Measurements from ENCODE around the gene CBX4.

The CBX4 gene

DNA sequence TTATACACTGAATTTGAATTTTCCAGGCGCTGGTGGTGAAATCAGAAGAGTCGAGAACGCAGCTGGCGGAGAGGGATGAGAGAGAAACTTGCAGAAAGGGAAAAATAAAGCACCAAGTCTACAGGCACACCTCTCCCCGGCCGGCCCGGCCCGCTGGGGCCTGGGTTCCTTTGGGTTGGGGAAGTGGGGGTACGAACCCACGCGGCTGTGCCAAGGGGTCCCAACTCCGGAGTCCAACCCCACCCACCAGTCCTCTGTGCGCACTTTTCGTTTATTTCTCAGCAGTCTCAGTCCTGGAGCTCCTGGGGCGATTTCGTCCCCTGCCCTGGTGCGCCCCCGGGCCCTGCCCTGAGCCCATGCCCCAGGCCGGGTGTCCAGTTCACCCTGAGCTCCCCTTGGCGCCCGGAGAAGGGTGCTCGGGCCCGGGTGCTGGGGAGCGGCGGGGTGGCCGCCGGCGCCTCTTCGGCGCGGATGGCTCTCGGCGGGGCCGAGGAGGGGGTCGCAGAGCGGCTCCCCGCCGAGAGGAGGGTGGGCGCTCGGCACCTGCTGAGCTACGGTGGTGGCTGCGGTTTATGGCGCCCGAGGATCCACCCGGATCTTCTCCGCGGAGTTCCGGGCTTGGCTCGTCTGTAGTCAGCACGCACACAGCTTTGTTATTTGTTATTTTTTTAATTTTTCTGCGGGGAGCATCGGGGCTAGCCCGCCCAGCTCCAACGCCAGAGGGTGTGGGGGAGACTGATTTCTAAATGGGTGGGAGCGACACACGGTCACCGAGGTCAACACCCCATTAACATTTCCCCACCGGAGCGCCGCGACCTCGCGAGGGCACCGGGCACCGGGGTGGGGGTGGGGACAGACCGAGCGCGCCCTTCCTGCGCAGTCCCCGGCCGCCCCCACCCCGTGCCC is 26.6 kb downstream of the CBX4 start:
- CTCF ChIA-PET = interaction anchor here (0.9 to 6.8 kb wide), 8 partner anchors 13 to 66 kb away, joined by 3 to 39 read pairs (median 6); partner anchors contain the start of genes CBX4 and CBX8
- peak overlapping the region; percentile 49 for H3K4me3 Mint-ChIP-seq
- DNase-seq = no peak
- H3K4me1 Mint-ChIP-seq = peaks cover 37% of the 10 kb centered on the region
- H3K27ac Mint-ChIP-seq = no peak overlapping the region
- H3K36me3 Mint-ChIP-seq = no peaks in the 10 kb centered on the region
- peaks cover 95% of the 10 kb centered on the region for H3K27me3 Mint-ChIP-seq
- H3K9me3 Mint-ChIP-seq = no peaks in the 10 kb centered on the region

DNA sequence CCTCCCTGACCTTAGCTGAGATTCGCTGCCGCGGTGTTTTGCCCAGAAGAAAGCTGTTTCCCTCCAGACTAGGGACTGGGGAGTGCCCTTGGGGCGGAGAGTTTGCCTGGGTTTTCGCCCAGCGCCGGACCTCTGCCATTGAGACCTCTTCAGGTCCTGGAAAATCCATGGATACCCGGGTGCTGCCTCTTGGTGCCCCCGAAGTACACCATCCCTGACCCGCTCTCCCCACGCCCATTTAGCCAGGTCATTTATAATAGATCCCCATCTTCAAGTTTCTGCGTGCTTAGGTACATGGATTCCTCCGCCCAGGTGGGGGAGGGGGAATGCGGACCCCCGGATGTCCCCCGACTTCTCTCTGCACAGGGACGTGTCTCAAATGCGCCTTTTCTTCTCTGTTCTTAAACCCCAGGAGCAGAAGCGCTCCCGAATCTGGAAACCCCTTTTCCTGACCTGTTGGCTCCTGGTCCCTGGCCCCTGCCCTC is 27.3 kb downstream of the CBX4 start:
- Mint-ChIP-seq H3K4me1 (peaks cover 37% of the 10 kb centered on the region), H3K36me3 (no peaks in the 10 kb centered on the region), H3K27ac (no peak overlapping the region), H3K27me3 (peaks cover 95% of the 10 kb centered on the region), H3K9me3 (no peaks in the 10 kb centered on the region), H3K4me3 (peak overlapping the region; percentile 27)
- CTCF ChIA-PET = interaction anchor here (0.9 to 6.8 kb wide), 9 partner anchors 13 to 113 kb away, joined by 3 to 39 read pairs (median 5); partner anchors contain the start of genes CBX4 and CBX8
- no peak for DNase-seq

DNA sequence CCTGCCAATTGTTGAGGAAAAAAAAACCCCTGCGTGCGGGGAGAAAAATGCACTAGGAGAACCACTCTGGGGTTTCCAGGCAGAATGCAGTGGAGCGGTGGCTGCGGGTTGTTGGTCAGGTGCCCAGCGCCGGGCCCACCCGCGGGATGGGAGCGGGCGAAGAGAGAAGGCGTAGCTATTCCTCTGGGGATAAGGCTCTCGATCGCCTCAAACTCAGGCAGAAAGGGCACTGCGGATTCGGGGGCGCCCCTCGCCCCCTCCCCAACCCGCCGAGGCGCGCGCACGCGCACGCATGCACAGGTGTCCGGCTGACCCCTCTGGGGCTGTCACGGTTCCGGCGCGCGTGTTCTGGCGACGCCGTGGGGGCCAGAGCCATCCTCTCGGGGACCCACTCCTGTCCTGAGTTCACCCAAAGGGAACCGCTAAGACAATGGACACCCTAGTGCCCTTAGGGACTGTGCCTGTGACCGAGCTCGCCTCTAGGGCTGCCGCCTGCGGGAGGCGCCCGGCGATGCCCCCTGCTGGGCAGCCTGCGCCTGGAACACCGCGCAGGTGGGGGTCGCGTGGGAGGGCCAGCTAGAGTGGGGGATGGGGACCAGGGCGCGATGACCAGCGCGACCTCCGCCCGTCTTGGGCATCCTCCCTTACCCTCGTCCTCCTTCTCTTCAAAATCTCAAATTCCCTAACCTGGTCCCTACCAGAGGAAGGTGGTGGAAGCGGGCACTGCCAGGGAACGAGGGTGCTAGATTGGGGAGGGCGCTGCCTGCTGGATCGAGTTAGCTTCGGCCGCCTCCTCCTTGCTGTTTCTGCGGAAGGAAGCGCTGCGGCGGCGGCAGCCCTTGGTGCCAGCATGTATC is 28.0 kb downstream of the CBX4 start:
- H3K4me3 Mint-ChIP-seq = peak overlapping the region; percentile 27
- CTCF ChIA-PET = interaction anchor here (1.0 to 6.8 kb wide), 10 partner anchors 8 to 114 kb away, joined by 3 to 39 read pairs (median 5); partner anchors contain the start of genes CBX4 and CBX8
- peaks cover 36% of the 10 kb centered on the region for H3K4me1 Mint-ChIP-seq
- H3K27me3 Mint-ChIP-seq = peaks cover 95% of the 10 kb centered on the region
- H3K9me3 Mint-ChIP-seq = no peaks in the 10 kb centered on the region
- no peak overlapping the region for H3K27ac Mint-ChIP-seq
- DNase-seq = peak; percentile 58
- H3K36me3 Mint-ChIP-seq = no peaks in the 10 kb centered on the region

DNA sequence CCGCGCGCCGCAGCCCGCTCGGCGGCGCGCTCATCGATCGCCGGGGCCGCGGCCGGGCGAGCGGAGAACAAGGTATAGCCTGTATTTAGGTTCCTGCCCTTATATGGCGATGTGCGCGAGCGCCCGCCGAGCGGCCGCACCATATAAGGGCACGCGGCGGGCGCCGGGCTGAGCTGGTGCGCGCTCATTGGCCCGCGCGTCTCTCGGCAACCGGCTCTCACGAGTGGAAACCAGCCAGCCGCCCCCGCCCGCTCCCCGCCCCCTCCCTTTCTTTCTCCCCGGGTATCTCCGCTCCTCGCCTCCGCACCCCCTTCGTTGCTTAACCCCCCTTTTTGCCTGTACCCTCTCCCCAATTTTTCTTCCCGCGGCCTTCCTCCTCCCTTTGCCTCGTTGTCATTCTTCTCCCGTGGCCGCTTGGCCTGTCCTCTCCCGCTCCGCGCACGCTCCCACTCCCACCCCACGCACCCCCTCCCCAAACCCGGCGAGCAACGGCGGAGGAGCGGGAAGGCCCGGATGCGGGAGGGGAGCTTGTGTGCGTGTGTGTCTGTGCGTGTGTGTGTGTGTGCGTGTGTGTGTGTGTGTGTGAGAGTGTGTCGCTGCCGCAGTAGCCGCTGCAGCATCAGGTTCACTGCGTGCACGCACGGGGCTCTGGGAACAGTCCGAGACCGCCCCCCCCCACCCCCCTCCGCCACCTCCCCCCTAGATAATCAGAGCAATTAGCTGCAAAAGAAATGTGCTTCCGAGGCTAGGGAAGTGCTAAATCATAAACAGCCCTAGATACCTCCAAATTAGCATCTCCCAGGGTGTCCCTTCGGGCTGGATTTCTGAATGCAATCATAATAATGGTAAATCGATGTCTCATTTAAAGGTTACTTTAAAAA is 28.9 kb downstream of the CBX4 start:
- DNase-seq = peak; percentile 87
- peaks cover 95% of the 10 kb centered on the region for H3K27me3 Mint-ChIP-seq
- peaks cover 39% of the 10 kb centered on the region for H3K4me1 Mint-ChIP-seq
- CTCF ChIA-PET = interaction anchor here (0.7 to 6.8 kb wide), 10 partner anchors 9 to 186 kb away, joined by 3 to 39 read pairs (median 4); partner anchors contain the start of genes CBX4 and CBX8
- H3K27ac Mint-ChIP-seq = peak overlapping the region; percentile 28
- no peaks in the 10 kb centered on the region for H3K36me3 Mint-ChIP-seq
- no peak overlapping the region for H3K4me3 Mint-ChIP-seq
- H3K9me3 Mint-ChIP-seq = no peaks in the 10 kb centered on the region

DNA sequence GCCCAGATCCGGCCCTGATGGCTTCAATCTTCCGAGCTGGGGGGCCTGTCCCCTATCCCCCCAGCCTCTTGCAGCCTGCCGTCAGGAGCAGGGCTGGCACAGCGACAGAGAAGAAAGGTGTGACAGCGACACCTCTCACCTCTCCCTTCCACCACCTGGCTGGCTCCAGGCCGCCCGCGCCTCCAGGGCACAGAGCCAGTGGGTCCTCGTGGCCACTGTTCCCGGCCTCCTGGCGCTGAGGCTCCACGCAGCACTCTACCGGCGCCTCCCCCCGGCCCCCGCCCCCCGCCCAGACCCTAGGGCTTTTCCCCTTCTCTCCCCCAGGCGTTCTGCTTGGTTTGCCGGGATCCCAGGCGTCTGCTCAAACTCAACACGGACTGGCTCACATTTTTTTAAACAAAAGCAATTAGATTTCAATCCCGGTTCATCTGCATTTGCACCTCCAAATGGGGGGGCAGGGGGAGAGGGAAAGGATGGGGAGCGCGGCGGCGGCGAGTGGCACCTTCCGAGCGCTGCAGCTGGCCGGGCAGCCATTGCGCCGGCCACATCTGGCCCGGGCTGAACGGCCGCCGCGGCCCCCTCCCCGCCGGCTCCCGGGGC is 29.6 kb downstream of the CBX4 start:
- DNase-seq = no peak
- H3K9me3 Mint-ChIP-seq = no peaks in the 10 kb centered on the region
- CTCF ChIA-PET = interaction anchor here (0.7 to 6.8 kb wide), 8 partner anchors 9 to 187 kb away, joined by 3 to 39 read pairs (median 8); partner anchors contain the start of genes CBX4 and CBX8
- H3K27ac Mint-ChIP-seq = no peak overlapping the region
- peaks cover 95% of the 10 kb centered on the region for H3K27me3 Mint-ChIP-seq
- no peaks in the 10 kb centered on the region for H3K36me3 Mint-ChIP-seq
- H3K4me1 Mint-ChIP-seq = peaks cover 47% of the 10 kb centered on the region
- H3K4me3 Mint-ChIP-seq = no peak overlapping the region

DNA sequence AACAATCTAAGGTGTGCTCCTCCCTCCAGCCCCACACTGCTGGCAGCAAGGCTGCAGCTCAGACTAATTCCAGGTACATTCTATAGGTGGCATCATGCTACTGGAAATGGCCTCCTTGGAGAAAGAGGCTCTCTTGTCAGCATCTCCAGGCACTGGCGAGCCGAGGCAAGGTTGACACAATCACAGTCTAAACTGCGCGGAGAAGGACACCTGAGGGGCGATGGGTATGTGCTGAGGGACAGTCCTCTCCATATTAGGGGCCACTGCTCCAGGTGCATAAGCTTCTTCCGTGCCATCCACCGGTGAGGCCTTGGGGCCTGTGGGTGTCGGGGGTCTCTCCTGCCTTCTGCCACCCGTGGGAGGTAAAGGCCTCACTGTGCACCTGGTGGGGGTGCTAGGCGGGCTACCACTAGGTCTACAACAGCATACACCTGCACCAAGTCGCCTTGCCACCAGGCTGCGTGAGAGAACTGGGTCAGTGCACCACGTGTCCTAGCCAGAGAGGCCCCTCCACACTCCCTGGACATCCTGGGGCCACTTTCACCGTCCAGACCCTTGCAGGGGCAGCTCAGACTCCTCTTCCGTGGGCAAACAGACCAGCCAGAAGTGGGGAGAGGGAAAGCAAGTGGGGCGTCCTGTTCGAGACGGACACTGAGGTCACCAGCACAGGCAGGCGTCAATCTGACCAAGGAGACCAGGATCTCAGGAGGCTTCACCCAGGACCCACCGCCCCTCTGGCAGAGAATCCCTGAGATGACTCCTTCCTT is 30.3 kb downstream of the CBX4 start:
- Mint-ChIP-seq H3K9me3 (no peaks in the 10 kb centered on the region), H3K27me3 (peaks cover 95% of the 10 kb centered on the region), H3K4me3 (no peak overlapping the region), H3K36me3 (peaks cover 3% of the 10 kb centered on the region), H3K4me1 (peaks cover 44% of the 10 kb centered on the region), H3K27ac (peak overlapping the region; percentile 33)
- DNase-seq = peak; percentile 57
- CTCF ChIA-PET = interaction anchor here (0.9 to 6.8 kb wide), 16 partner anchors 9 to 195 kb away, joined by 3 to 39 read pairs (median 8); partner anchors contain the start of gene CBX4

DNA sequence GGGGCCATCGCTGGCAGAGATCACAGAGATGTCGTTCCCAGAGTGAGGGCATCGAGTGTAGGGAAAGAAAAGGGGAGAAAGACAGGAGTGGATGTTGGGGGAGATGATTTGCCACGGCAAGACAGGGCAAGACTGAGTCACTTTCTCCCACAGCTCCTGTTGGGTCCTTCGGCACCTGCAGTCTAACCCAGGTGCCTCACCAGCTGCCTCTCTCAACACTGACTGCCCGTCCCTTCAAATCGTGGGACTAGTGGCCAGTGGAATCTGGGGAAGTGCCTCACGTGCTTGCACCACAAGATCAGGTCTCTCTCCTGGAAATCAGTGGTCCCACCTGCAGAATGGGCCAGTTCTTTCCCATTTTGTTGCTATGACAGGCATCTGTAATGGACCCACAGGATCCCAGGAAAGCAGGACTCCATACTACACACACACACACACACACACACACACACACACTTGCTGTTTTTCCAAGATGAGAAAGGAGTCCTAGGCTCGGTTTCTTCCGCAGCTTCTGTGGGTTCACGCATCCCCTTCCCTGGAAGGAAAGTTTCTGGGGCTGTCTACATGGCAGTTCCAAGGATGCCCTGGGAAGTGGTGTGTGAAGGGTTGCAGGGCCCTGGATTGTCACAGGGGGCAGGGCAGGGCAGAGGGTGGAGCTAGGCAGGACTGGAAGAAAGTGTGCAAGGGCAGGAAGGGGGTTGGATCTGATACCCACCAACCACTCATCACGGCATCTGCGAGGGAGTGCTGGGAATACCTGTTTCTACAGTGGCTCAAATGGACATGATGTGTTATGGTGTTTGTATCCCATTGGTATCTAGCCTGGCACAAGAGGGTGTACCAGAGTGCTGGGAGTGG is 32.1 kb downstream of the CBX4 start:
- Mint-ChIP-seq H3K9me3 (no peaks in the 10 kb centered on the region), H3K4me1 (peaks cover 46% of the 10 kb centered on the region), H3K36me3 (peaks cover 6% of the 10 kb centered on the region), H3K4me3 (no peak overlapping the region), H3K27ac (peak overlapping the region; percentile 20), H3K27me3 (peaks cover 100% of the 10 kb centered on the region)
- CTCF ChIA-PET = interaction anchor here (0.7 to 6.8 kb wide), 8 partner anchors 19 to 187 kb away, joined by 3 to 39 read pairs (median 11); partner anchors contain the start of gene CBX4
- DNase-seq = no peak

DNA sequence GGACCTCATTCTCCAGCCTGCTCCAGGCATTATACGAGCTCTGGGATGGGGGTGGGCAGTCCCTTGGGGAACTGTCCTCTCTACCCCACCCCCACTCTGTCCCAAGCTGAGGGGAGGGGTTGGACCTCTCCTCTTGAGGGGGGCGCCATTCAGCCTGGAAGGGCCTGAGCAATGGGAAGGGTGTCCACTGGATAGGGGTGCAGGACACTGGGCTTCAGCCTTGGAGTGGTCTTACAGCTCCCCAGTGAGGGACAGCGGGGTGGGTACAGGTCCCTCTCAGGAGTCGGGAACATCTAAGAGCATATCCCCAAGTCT is 32.8 kb downstream of the CBX4 start:
- Mint-ChIP-seq H3K4me3 (no peak overlapping the region), H3K4me1 (peaks cover 44% of the 10 kb centered on the region), H3K9me3 (no peaks in the 10 kb centered on the region), H3K27ac (no peak overlapping the region), H3K36me3 (peaks cover 8% of the 10 kb centered on the region), H3K27me3 (peaks cover 100% of the 10 kb centered on the region)
- CTCF ChIA-PET = interaction anchor here (0.7 to 6.8 kb wide), 3 partner anchors 30 to 167 kb away, joined by 3 to 39 read pairs (median 13); no protein-coding TSS in a partner anchor
- no peak for DNase-seq

DNA sequence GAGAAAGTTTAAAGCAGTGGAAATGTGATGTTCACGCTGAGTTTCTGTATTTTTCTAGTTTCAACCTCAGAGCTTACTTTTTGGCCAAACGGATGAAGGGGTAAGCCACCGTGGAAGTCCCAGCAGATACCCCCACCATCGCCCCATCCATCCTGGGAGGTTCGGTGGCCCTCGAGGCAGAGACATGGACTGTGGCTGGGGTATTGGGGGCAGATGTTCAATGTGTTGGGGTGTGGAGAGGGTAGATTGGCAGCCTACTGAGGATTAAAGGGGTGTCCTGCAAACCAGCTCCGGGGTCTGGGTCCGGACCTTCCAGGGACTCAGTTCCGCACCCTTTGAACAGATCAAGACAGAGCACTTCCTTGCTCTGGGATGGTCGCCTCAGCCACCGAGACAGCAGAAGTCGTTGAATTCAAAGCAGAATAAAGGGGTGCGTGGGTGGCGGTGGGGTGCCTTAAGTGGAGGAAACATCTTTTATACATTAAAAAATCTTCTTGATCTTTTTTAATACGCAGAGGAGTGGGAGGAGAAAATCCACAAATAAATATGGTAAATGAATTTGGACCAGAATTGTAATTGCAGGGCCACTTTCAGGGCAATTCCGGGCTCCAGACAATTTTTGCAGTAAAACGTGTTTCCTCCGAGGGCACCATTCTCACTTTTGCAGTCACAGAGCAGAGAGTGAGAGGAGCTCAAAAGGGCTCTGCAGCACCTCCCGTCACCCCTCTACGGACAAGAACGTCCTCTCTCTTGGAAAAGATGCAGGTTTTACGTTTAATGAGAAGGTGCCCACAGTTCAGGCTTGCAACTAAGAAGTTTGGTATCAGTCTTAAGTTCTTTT is 34.2 kb downstream of the CBX4 start:
- H3K4me3 Mint-ChIP-seq = peak overlapping the region; percentile 64
- H3K9me3 Mint-ChIP-seq = no peaks in the 10 kb centered on the region
- H3K36me3 Mint-ChIP-seq = peaks cover 11% of the 10 kb centered on the region
- H3K4me1 Mint-ChIP-seq = peaks cover 44% of the 10 kb centered on the region
- peaks cover 100% of the 10 kb centered on the region for H3K27me3 Mint-ChIP-seq
- CTCF ChIA-PET = interaction anchor here (0.5 to 2.0 kb wide), 7 partner anchors 16 to 201 kb away, joined by 3 to 7 read pairs (median 4); partner anchors contain the start of gene CBX4
- DNase-seq = no peak
- peak overlapping the region; percentile 85 for H3K27ac Mint-ChIP-seq

DNA sequence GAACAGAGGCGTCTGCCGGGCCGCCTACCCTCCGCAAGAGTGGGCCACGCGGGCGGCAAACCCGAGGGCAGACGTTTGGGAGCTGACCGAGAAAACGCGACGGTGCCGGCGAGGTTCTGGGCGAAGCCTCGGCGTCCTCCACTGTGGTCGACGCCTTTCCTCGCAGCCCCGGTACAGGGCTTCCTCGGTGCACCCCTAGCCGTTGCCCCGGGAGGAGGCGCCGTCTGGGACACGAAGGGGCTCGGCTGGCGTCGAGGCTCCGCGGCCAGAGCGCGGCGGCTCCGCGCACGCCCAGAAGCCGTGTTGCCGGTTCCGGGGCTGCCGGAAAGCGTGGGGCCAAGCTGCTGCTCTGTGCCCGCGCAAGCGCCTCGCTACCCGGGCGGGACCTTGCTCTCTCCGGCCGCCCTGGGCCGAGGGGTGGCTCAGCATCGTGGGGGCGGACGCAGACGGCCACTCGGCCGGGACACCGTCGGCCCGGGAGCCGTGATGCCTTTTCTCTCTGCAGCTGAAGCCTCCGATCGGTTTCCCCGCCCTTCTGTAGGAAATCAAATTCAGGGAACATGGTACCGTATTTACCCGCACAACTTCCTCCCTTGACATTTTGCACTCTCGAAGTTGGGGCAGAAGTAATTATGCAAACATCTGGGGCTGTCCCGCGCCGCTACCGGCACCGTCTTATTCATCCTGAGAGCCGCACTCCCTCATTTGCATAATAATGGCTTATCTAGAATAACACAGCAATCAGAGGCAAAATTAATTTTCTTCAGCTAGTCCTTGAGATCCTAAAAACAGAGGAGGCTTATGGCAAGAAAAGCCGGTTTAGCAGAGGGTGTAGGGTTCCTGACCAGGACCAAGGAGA is 35.0 kb downstream of the CBX4 start:
- CTCF ChIA-PET = interaction anchor here (0.6 to 2.0 kb wide), 7 partner anchors 15 to 202 kb away, joined by 3 to 7 read pairs (median 5); partner anchors contain the start of gene CBX4
- H3K36me3 Mint-ChIP-seq = peaks cover 16% of the 10 kb centered on the region
- H3K27me3 Mint-ChIP-seq = peaks cover 100% of the 10 kb centered on the region
- H3K9me3 Mint-ChIP-seq = no peaks in the 10 kb centered on the region
- peaks cover 49% of the 10 kb centered on the region for H3K4me1 Mint-ChIP-seq
- H3K27ac Mint-ChIP-seq = peak overlapping the region; percentile 85
- peak overlapping the region; percentile 64 for H3K4me3 Mint-ChIP-seq
- peak; percentile 57 for DNase-seq
